ENCODE data around the gene ZNF384.
A peak's percentile ranks its signal among the peaks of the same experiment; 100 is the strongest.

The ZNF384 gene

GRCh38 chr12:6652391-6652790, 36.8 kb downstream of the ZNF384 start:
- no peak for DNase-seq

- DNase-seq, result no peak
Observed at GRCh38 chr12:6650832-6651231, 38.3 kb downstream of the ZNF384 start.

- no peak for DNase-seq
Observed at GRCh38 chr12:6647083-6647604, 42.0 kb downstream of the ZNF384 start, which contains the start of gene ACRBP. Gene ACRBP, minus strand, starts transcription at chr12:6647432. Its CDS starts 66 bp downstream, at chr12:6647366.

GRCh38 chr12:6646276-6647082, 42.7 kb downstream of the ZNF384 start:
- DNase-seq, result no peak

GRCh38 chr12:6644903-6645302, 44.3 kb downstream of the ZNF384 start:
- DNase-seq, result peak; percentile 42

- DNase-seq, result no peak
Observed at GRCh38 chr12:6644257-6644596, 44.9 kb downstream of the ZNF384 start.

- DNase-seq, result no peak
Observed at GRCh38 chr12:6643569-6644256, 45.5 kb downstream of the ZNF384 start.

- no peak for DNase-seq
Observed at GRCh38 chr12:6641131-6641530, 48.0 kb downstream of the ZNF384 start.

GRCh38 chr12:6640497-6640896, 48.7 kb downstream of the ZNF384 start:
- no peak for DNase-seq

- DNase-seq, result no peak
Observed at GRCh38 chr12:6639151-6639801, 49.9 kb downstream of the ZNF384 start.

- no peak for DNase-seq
Observed at GRCh38 chr12:6638305-6638704, 50.9 kb downstream of the ZNF384 start.

GRCh38 chr12:6635856-6636531, 53.2 kb downstream of the ZNF384 start, which contains the start of gene LPAR5:
Gene LPAR5, minus strand, starts transcription at chr12:6635959. Its CDS starts 14,711 bp downstream, at chr12:6621248.
- DNase-seq, result peak; percentile 40

- no peak for DNase-seq
Observed at GRCh38 chr12:6635375-6635855, 53.8 kb downstream of the ZNF384 start.

GRCh38 chr12:6632026-6632983, 56.9 kb downstream of the ZNF384 start:
- DNase-seq, result no peak

GRCh38 chr12:6631549-6631961, 57.6 kb downstream of the ZNF384 start:
- DNase-seq, result no peak

GRCh38 chr12:6630736-6631135, 58.4 kb downstream of the ZNF384 start:
- DNase-seq, result no peak

- DNase-seq, result no peak
Observed at GRCh38 chr12:6627616-6628015, 61.6 kb downstream of the ZNF384 start.

- DNase-seq, result no peak
Observed at GRCh38 chr12:6626654-6627283, 62.4 kb downstream of the ZNF384 start.

GRCh38 chr12:6620885-6621274, 68.3 kb downstream of the ZNF384 start:
- no peak for DNase-seq

- no peak for DNase-seq
Observed at GRCh38 chr12:6620137-6620884, 68.9 kb downstream of the ZNF384 start.
